HepG2 (cell line): Measurements from ENCODE around the gene PARK7. TPM values are rescaled to one million over a fixed set of nuclear protein-coding genes. Genes with fewer than 3 reads are reported as not detected.

Source experiments
- CCAR2 ChIP-seq: fragments of 200-400 bp; formaldehyde crosslinking; optimal IDR thresholded peaks from 2 replicates; pipeline ENCODE3; 2018; ENCODE audit warnings: low read depth, mild to moderate bottlenecking, low read length, moderate library complexity
- CREM ChIP-seq, 2 experiments: sonication (generic) in 1 of 2; formaldehyde crosslinking in 1 of 2; IDR thresholded peaks; 2 replicates each; pipeline versions ENCODE4 v1.4.0 to v1.6.1; 2016 to 2020; ENCODE audit warnings: antibody characterized with exemption in 1 of 2, mild to moderate bottlenecking in 1 of 2, missing genetic modification reagents in 1 of 2
- FOXA1 ChIP-seq, 2 experiments: fragments of 450-650 bp in 1 of 2; sonication (generic) in 1 of 2; formaldehyde crosslinking in 1 of 2; IDR thresholded peaks; 2 replicates each; pipeline versions ENCODE4 v1.4.0 to v1.6.1; 2016 to 2020; ENCODE audit warnings: missing genetic modification reagents in 1 of 2
- GATAD2A ChIP-seq: IDR thresholded peaks from 2 replicates; pipeline ENCODE4 v1.6.1; 2016
- PCBP2 ChIP-seq: fragments of 200-400 bp; formaldehyde crosslinking; optimal IDR thresholded peaks from 2 replicates; pipeline ENCODE3; 2018; ENCODE audit warnings: low read length, low read depth; ENCODE audit not compliant: poor library complexity, severe bottlenecking
- PHB2 ChIP-seq: fragments of 450-650 bp; IDR thresholded peaks from 2 replicates; pipeline ENCODE4 v1.6.1; 2018; ENCODE audit not compliant: partially characterized antibody
- PRPF4 ChIP-seq: fragments of 200-400 bp; formaldehyde crosslinking; IDR thresholded peaks from 2 replicates; pipeline ENCODE4 v1.6.1; 2016; ENCODE audit warnings: low read length, low read depth; ENCODE audit not compliant: poor library complexity, severe bottlenecking
- PTBP1 ChIP-seq: fragments of 200-400 bp; formaldehyde crosslinking; IDR thresholded peaks from 2 replicates; pipeline ENCODE4 v1.6.1; 2018; ENCODE audit warnings: low read length, low read depth; ENCODE audit not compliant: poor library complexity, severe bottlenecking
- ZNF629 ChIP-seq: sonication (generic); formaldehyde crosslinking; conservative IDR thresholded peaks from 2 replicates; pipeline ENCODE4 v1.5.0; 2020; ENCODE audit warnings: missing genetic modification reagents
- ZNF772 ChIP-seq: sonication (generic); formaldehyde crosslinking; IDR thresholded peaks from 2 replicates; pipeline ENCODE4 v1.5.0; 2020; ENCODE audit warnings: mild to moderate bottlenecking, missing genetic modification reagents
- ZSCAN30 ChIP-seq: sonication (generic); formaldehyde crosslinking; IDR thresholded peaks from 2 replicates; pipeline ENCODE4 v1.5.0; 2020; ENCODE audit warnings: mild to moderate bottlenecking, missing genetic modification reagents
- polyA plus RNA-seq, 8 experiments: library from polyadenylated mRNA; depleted of rRNA in 3 of 8; stranded (reverse) in 7 of 8; unstranded in 1 of 8; fragments of >200 nt; fragmentation: Illumina TruSeq in 4 of 8; extraction: Trizol in 4 of 8; gene quantifications; 2 replicates each; pipeline versions ENCODE4 v1.2.1 to v1.2.3, GENCODE V29; 2011 to 2016; ENCODE audit warnings: low read depth in 4 of 8, missing spikeins in 1 of 8, mixed read lengths in 1 of 8; ENCODE audit not compliant: insufficient read depth in 1 of 8
- total RNA-seq, 5 experiments: library from RNA; depleted of rRNA; stranded (reverse); fragments of >200 nt; fragmentation: Illumina TruSeq; extraction: Trizol; gene quantifications; 2 replicates each; pipeline ENCODE4 v1.2.3, GENCODE V29; 2016; ENCODE audit warnings: low read depth in 1 of 5
- TF ChIP-seq, protein P1 (sequence below): sonication (generic); formaldehyde crosslinking; IDR thresholded peaks from 2 replicates; pipeline ENCODE4 v1.9.0; 2021; ENCODE audit warnings: mild to moderate bottlenecking, missing genetic modification reagents
- TF ChIP-seq, protein P2 (sequence below): sonication (generic); formaldehyde crosslinking; IDR thresholded peaks from 2 replicates; pipeline ENCODE4 v1.4.0; 2020; ENCODE audit warnings: missing genetic modification reagents, low read depth, mild to moderate bottlenecking, borderline replicate concordance
- TF ChIP-seq, protein P3 (sequence below): sonication (generic); formaldehyde crosslinking; IDR thresholded peaks from 2 replicates; pipeline ENCODE4 v1.5.1; 2020; ENCODE audit warnings: mild to moderate bottlenecking, missing genetic modification reagents, moderate library complexity

PARK7 gene
- total and polyA plus RNA-seq, 2 of the 13 experiments (the other 11 are each of a cell fraction or from before 2014, with no cell fraction given): 212 to 296 TPM

DNA sequence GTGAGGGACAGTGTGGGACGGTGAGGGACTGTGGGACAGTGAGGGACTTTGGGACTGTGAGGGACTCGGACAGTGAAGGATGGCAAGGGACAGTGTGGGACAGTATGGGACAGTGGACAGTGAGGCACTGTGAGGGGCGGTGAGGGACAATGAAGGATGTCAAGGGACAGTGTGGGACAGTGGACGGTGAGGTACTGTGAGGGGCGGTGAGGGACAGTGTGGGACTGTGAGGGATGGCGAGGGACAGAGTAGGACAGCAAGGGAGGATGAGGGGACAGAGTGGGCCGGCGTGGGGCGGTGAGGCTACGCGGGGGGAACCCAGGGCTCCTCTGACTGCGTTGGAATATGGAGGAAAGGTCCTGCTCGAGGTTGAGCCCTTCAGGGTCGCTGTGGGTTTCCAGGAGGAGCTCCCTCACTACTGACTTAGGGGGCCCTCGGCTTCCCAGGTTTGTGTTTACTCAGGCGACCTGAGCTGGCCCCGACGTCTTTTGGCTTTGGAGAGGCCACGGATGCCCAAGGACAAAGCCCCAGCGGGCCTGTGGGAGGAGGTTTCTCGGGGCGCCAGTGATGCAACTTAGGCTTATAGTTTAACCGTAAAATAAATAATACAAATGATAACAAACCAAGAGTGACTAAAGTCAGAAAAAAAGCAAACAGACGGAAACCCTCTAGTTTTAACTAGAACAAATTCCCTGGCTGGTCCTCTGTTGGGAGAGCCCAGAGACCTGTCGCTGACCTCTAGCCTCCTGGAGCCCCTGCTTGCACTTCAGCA is 65.7 kb downstream of the PARK7 start (continued):
- TF ChIP-seq, protein P1, sequence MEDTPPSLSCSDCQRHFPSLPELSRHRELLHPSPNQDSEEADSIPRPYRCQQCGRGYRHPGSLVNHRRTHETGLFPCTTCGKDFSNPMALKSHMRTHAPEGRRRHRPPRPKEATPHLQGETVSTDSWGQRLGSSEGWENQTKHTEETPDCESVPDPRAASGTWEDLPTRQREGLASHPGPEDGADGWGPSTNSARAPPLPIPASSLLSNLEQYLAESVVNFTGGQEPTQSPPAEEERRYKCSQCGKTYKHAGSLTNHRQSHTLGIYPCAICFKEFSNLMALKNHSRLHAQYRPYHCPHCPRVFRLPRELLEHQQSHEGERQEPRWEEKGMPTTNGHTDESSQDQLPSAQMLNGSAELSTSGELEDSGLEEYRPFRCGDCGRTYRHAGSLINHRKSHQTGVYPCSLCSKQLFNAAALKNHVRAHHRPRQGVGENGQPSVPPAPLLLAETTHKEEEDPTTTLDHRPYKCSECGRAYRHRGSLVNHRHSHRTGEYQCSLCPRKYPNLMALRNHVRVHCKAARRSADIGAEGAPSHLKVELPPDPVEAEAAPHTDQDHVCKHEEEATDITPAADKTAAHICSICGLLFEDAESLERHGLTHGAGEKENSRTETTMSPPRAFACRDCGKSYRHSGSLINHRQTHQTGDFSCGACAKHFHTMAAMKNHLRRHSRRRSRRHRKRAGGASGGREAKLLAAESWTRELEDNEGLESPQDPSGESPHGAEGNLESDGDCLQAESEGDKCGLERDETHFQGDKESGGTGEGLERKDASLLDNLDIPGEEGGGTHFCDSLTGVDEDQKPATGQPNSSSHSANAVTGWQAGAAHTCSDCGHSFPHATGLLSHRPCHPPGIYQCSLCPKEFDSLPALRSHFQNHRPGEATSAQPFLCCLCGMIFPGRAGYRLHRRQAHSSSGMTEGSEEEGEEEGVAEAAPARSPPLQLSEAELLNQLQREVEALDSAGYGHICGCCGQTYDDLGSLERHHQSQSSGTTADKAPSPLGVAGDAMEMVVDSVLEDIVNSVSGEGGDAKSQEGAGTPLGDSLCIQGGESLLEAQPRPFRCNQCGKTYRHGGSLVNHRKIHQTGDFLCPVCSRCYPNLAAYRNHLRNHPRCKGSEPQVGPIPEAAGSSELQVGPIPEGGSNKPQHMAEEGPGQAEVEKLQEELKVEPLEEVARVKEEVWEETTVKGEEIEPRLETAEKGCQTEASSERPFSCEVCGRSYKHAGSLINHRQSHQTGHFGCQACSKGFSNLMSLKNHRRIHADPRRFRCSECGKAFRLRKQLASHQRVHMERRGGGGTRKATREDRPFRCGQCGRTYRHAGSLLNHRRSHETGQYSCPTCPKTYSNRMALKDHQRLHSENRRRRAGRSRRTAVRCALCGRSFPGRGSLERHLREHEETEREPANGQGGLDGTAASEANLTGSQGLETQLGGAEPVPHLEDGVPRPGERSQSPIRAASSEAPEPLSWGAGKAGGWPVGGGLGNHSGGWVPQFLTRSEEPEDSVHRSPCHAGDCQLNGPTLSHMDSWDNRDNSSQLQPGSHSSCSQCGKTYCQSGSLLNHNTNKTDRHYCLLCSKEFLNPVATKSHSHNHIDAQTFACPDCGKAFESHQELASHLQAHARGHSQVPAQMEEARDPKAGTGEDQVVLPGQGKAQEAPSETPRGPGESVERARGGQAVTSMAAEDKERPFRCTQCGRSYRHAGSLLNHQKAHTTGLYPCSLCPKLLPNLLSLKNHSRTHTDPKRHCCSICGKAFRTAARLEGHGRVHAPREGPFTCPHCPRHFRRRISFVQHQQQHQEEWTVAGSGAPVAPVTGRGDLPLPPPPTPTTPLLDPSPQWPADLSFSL (CRISPR knock-in tag): no peak
- TF ChIP-seq, protein P2, sequence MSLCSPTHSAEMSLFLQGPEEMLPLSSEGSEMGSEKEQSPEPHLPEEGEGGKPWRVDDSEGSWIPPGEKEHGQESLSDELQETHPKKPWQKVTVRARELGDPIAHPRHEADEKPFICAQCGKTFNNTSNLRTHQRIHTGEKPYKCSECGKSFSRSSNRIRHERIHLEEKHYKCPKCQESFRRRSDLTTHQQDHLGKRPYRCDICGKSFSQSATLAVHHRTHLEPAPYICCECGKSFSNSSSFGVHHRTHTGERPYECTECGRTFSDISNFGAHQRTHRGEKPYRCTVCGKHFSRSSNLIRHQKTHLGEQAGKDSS (CRISPR knock-in tag): no peak
- TF ChIP-seq GATAD2A (CRISPR knock-in tag): peak; percentile 70; the same call in 1 of the 2 replicates
- TF ChIP-seq CCAR2: no peak
- TF ChIP-seq, protein P3, sequence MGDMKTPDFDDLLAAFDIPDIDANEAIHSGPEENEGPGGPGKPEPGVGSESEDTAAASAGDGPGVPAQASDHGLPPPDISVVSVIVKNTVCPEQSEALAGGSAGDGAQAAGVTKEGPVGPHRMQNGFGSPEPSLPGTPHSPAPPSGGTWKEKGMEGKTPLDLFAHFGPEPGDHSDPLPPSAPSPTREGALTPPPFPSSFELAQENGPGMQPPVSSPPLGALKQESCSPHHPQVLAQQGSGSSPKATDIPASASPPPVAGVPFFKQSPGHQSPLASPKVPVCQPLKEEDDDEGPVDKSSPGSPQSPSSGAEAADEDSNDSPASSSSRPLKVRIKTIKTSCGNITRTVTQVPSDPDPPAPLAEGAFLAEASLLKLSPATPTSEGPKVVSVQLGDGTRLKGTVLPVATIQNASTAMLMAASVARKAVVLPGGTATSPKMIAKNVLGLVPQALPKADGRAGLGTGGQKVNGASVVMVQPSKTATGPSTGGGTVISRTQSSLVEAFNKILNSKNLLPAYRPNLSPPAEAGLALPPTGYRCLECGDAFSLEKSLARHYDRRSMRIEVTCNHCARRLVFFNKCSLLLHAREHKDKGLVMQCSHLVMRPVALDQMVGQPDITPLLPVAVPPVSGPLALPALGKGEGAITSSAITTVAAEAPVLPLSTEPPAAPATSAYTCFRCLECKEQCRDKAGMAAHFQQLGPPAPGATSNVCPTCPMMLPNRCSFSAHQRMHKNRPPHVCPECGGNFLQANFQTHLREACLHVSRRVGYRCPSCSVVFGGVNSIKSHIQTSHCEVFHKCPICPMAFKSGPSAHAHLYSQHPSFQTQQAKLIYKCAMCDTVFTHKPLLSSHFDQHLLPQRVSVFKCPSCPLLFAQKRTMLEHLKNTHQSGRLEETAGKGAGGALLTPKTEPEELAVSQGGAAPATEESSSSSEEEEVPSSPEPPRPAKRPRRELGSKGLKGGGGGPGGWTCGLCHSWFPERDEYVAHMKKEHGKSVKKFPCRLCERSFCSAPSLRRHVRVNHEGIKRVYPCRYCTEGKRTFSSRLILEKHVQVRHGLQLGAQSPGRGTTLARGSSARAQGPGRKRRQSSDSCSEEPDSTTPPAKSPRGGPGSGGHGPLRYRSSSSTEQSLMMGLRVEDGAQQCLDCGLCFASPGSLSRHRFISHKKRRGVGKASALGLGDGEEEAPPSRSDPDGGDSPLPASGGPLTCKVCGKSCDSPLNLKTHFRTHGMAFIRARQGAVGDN (CRISPR knock-in tag): peak; percentile 67
- TF ChIP-seq PRPF4: peak; percentile 16
- TF ChIP-seq PTBP1: no peak
- no peak for TF ChIP-seq PHB2
- peak; percentile 95 for TF ChIP-seq ZNF772 (CRISPR knock-in tag)
- no peak for TF ChIP-seq FOXA1 (IDR thresholded peaks at IDR 0.05)
- TF ChIP-seq FOXA1 (CRISPR knock-in tag; IDR thresholded peaks at IDR 0.05): peak; percentile 89
- TF ChIP-seq PCBP2: no peak
- peak; percentile 92 for TF ChIP-seq CREM (IDR thresholded peaks at IDR 0.05)
- no peak for TF ChIP-seq CREM (CRISPR knock-in tag; IDR thresholded peaks at IDR 0.05)
- TF ChIP-seq ZSCAN30 (CRISPR knock-in tag): no peak
- TF ChIP-seq ZNF629 (CRISPR knock-in tag): no peak
